NB4 (cell line): Measurements from ENCODE around the gene CADPS.

ENCODE experiments used
- MYC ChIP-seq: IDR thresholded peaks from 2 replicates; pipeline ENCODE4 v1.6.1; 2011; ENCODE audit warnings: low read depth, low read length
- POLR2A ChIP-seq: IDR thresholded peaks from 2 replicates; pipeline ENCODE4 v1.6.1; 2011; ENCODE audit warnings: mild to moderate bottlenecking; ENCODE audit not compliant: insufficient read length; ENCODE audit errors: extremely low read depth
- TF ChIP-seq, protein P1 (sequence below): IDR thresholded peaks from one replicate; pipeline ENCODE4 v1.5.1; 2012; ENCODE audit warnings: low read depth, low read length
- TF ChIP-seq, protein P2 (sequence below): IDR thresholded peaks from 2 replicates; pipeline ENCODE4 v1.6.1; 2011; ENCODE audit warnings: low read depth, low read length

DNA sequence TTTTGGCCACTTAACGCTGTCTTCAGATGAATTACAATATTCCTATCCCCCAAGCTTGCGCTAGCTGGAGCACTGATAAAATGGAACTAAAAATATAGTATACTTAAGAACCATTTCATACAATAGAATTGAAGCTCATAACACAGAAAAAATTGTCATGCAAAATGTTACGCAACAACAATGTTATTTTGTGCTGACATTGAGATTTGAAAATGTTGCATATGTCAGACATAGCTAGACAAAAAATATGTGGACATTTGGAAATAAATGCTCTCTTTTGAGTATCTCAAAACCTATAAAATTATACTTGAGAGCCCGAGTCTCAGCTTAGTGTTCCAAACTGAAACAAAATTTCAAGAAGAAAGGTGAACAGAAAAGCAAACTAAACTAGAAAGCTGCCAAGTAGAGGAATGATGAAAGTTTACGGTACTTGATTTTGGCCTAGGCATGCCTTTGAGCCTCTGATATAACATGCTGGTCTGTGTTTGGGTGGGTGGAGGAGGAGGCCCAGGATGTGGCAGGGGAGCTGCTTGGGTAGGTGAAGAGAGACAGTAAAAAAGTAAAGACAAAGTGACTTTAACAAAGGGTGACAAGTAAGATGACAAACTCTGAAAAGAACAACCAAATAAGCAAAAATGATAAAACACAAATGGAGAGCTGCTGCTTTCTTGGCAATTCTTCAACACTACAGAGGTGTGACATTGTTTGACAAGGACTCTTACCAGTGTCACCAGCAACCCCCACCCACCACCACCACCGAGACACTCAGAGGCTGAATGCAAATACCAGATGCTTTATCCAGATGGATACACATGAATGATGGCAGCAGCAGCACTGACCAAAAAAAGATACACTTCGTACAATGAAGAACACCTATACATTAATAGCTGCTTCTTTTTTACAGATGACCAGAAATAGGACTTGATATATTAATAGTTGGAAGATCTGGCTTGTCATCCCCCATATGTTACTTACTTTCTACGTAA is 372.6 kb downstream of the CADPS start:
- TF ChIP-seq, protein P1, sequence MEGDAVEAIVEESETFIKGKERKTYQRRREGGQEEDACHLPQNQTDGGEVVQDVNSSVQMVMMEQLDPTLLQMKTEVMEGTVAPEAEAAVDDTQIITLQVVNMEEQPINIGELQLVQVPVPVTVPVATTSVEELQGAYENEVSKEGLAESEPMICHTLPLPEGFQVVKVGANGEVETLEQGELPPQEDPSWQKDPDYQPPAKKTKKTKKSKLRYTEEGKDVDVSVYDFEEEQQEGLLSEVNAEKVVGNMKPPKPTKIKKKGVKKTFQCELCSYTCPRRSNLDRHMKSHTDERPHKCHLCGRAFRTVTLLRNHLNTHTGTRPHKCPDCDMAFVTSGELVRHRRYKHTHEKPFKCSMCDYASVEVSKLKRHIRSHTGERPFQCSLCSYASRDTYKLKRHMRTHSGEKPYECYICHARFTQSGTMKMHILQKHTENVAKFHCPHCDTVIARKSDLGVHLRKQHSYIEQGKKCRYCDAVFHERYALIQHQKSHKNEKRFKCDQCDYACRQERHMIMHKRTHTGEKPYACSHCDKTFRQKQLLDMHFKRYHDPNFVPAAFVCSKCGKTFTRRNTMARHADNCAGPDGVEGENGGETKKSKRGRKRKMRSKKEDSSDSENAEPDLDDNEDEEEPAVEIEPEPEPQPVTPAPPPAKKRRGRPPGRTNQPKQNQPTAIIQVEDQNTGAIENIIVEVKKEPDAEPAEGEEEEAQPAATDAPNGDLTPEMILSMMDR, result no peak
- no peak for TF ChIP-seq MYC
- no peak for TF ChIP-seq POLR2A
- TF ChIP-seq, protein P2, sequence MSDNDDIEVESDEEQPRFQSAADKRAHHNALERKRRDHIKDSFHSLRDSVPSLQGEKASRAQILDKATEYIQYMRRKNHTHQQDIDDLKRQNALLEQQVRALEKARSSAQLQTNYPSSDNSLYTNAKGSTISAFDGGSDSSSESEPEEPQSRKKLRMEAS, result no peak
